Brain microvascular endothelial cell (primary cell): Measurements from ENCODE around the gene IQSEC3.
"Not testable (repeated sequence)": the region's sequence is repeated elsewhere in the genome, so short reads cannot be mapped to it uniquely, and the experiment has no call there.

Experiments
- DNase-seq: peaks from one replicate; pipeline ENCODE4 v3.0.0-alpha.2; 2020
- H3K27ac ChIP-seq: fragments of 250-450 bp; sonication (Bioruptor Pico); 2 replicates; pipeline ENCODE4 v1.5.1; 2020; ENCODE audit warnings: mild to moderate bottlenecking, moderate library complexity
- H3K27me3 ChIP-seq: fragments of 250-450 bp; sonication (Bioruptor Pico); replicated peaks from 2 replicates; pipeline ENCODE4 v1.5.1; 2020; ENCODE audit warnings: mild to moderate bottlenecking
- H3K36me3 ChIP-seq: fragments of 250-450 bp; sonication (Bioruptor Pico); replicated peaks from 2 replicates; pipeline ENCODE4 v1.5.1; 2020; ENCODE audit warnings: mild to moderate bottlenecking
- H3K4me3 ChIP-seq: 2 replicates; pipeline ENCODE4 v1.5.1; 2011; ENCODE audit warnings: low read depth, mild to moderate bottlenecking, control low read depth, low read length, moderate library complexity
- CTCF ChIP-seq: IDR thresholded peaks from 2 replicates; pipeline ENCODE4 v1.5.1; 2011; ENCODE audit warnings: low read depth, mild to moderate bottlenecking, moderate library complexity, low read length, control low read depth, inconsistent platforms; ENCODE audit errors: missing control alignments
- in situ Hi-C: cut with HindIII; loops from 2 replicates; pipeline ENCODE4 v1.10.0; 2017; ENCODE audit warnings: low sequenced_read_pairs, low pct_ligation_motif_present

Gene IQSEC3

GRCh38 chr12:215116-215515, 148.5 kb downstream of the IQSEC3 start:
- Histone ChIP-seq H3K27me3 (peaks cover 28% of the 10 kb centered on the region), H3K4me3 (no peak overlapping the region)
- in situ Hi-C loops: no loop called here

GRCh38 chr12:217029-217428, 150.5 kb downstream of the IQSEC3 start:
- H3K27me3 ChIP-seq: peaks cover 19% of the 10 kb centered on the region
- in situ Hi-C loops, H3K36me3 ChIP-seq, H3K27ac ChIP-seq, DNase-seq, H3K4me3 ChIP-seq: not testable (repeated sequence)

More at GRCh38 chr12:215116-215515, 148.5 kb downstream of the IQSEC3 start:
- TF ChIP-seq CTCF: no peak
- no peak for DNase-seq
- Histone ChIP-seq H3K36me3 (no peaks in the 10 kb centered on the region), H3K27ac (no peak overlapping the region)

GRCh38 chr12:218221-218620, 151.7 kb downstream of the IQSEC3 start:
- Histone ChIP-seq H3K27me3 (peaks cover 16% of the 10 kb centered on the region), H3K4me3 (no peak overlapping the region), H3K36me3 (no peaks in the 10 kb centered on the region), H3K27ac (no peak overlapping the region)
- in situ Hi-C loops: no loop called here
- no peak for TF ChIP-seq CTCF
- no peak for DNase-seq

- DNase-seq: no peak
- Histone ChIP-seq H3K36me3 (no peaks in the 10 kb centered on the region), H3K27ac (no peak overlapping the region), H3K4me3 (no peak overlapping the region), H3K27me3 (peaks cover 8% of the 10 kb centered on the region)
- in situ Hi-C loops: no loop called here
- TF ChIP-seq CTCF: no peak
Observed at GRCh38 chr12:218728-219590, 152.4 kb downstream of the IQSEC3 start.

GRCh38 chr12:219891-220352, 153.4 kb downstream of the IQSEC3 start:
- Histone ChIP-seq H3K4me3 (no peak overlapping the region), H3K27me3 (peaks cover 3% of the 10 kb centered on the region), H3K27ac (no peak overlapping the region), H3K36me3 (no peaks in the 10 kb centered on the region)
- peak; percentile 48 for DNase-seq
- peak; percentile 81 for TF ChIP-seq CTCF
- in situ Hi-C loops: no loop called here

- in situ Hi-C loops: no loop called here
- Histone ChIP-seq H3K27me3 (peaks cover 3% of the 10 kb centered on the region), H3K27ac (no peak overlapping the region), H3K4me3 (no peak overlapping the region), H3K36me3 (no peaks in the 10 kb centered on the region)
- DNase-seq: no peak
- TF ChIP-seq CTCF: no peak
Observed at GRCh38 chr12:220491-220890, 153.9 kb downstream of the IQSEC3 start.
